Kidney glomerular epithelial cell (primary cell): ENCODE data around the gene BOLA3.
A peak's percentile ranks its signal among the peaks of the same experiment; 100 is the strongest.
"Not testable (repeated sequence)": the region's sequence is repeated elsewhere in the genome, so short reads cannot be mapped to it uniquely, and the experiment has no call there.

Experiments
- DNase-seq: peaks from one replicate; lab custom pipeline; 2025; lab: John Stamatoyannopoulos, UW

Gene BOLA3

DNA sequence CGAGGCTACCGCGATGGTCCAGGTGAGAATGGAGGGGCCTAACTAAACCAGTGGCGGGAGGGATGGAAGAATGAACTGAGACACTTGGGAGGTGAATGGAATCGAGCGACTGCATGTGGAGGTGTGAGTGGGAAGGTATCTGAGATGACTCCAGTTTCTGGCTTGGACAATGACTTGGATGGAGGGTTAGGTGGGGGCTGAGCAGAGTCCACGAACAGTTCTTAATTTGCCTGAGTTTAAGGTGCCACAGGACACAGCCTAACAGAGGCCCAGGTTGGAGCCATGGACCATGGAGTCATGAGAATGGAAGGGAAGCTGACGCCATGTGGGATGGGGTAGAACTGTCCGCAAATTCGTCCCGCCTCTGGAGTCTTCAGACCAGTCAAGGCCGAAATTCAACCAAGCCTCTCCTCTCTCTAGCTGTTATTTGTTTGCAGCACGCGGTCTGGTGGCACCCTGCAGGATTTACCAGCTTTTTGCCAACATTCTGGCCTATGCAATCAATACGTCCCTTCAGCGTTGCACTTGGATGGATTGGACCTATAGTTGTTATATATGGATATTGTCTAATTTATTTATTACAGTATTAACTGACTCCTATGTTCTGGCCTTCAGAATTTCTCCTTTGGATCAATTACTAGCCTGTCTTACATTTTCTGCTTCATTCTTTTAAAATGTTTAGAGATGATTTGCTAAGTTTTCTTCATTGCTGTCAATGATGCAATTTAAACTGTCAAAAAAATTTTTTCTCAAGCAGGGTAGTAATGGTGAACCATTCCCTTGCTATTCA, 940 bp upstream of the BOLA3 start:
- no peak for DNase-seq

DNA sequence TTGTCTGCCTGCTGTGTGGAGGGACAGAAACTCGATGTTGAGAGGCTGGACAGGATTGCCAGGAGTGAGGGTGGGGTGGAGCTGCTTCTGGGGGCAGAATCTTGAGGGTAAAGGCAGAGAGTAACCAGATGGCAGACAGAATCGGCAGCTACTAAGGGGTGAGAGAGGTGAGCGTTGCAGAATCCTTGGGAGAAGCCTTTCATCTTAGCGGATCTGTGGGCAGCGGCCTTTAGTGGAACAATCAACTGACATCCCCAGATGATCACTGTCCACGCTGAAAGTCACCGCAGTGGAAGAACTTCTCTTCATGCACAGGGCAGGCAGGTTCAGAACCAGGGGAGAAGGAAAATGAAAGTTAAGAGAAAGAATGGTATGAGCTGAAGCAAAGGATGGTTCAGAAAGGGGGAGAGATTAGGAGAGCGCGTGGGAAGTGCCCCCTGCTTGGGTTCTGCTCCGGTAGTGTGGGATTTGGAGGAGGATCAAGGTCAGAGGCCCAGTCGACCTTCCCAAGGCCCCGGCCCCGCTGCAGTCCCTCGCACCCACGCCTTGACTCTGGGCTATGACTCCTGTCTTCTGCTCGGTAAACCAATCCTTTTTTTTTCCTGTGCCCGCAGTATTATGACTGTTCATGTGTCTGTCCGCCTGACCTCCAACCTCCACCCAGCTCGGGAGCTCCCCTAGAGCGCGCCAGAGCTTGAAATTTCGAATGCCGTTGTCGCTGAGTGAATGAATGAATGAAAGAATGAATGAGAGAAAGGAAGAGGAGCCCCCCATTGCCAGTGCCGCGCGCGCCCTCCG, 584 bp downstream of the BOLA3 start:
- DNase-seq: no peak

DNA sequence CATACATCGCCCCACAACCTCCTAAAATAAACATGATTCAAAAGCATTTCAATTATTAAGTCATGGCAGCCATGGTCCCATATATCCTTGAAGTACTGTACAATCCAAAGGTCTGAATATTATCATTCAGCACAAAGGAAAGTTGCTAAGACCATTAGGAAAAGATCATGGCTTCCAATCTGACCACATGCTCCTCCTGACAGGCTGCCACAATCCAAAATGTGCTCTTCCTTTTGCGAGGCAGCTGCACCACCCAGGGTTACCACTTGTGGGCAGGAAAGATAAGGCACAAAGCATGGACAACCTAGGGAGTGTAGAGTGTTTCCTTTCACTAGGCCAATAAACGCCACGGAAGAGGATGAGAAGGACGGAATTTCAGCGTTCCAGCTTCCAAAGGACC, 5.4 kb downstream of the BOLA3 start:
- no peak for DNase-seq

DNA sequence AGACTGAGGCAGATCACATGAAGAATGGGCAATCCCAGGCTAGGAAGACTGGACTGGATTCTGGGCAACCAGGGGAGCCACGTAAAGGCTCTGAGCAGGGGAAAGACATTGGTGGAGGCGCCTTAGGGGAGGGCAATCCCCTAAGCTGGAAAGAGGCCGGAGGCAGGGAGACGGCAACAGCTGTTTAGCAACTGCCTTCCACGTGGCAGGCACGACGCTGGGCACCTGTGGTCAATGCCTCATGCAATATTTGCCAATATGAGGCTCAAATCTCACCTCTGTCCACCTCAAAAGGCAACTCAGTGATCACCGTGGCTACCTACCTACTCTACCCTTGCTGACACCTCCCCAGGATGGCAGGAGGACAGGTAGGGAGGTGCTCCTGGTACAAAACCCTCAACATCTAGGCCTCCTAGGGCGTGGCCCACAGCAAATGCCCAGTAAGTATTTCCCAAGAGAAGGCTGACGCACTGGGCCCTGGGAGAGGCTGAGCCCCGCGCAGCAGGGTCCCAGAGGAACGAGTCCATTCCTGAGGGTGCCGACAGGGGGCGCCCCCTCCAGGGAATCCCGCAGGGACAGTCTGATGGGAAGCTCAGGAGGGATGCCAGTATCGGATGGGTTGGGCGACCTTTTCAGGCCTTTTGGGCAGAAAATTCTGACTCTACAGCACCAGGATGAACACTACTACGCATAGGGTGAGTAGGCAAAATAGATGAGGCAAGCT, 8.9 kb downstream of the BOLA3 start:
- DNase-seq: no peak

DNA sequence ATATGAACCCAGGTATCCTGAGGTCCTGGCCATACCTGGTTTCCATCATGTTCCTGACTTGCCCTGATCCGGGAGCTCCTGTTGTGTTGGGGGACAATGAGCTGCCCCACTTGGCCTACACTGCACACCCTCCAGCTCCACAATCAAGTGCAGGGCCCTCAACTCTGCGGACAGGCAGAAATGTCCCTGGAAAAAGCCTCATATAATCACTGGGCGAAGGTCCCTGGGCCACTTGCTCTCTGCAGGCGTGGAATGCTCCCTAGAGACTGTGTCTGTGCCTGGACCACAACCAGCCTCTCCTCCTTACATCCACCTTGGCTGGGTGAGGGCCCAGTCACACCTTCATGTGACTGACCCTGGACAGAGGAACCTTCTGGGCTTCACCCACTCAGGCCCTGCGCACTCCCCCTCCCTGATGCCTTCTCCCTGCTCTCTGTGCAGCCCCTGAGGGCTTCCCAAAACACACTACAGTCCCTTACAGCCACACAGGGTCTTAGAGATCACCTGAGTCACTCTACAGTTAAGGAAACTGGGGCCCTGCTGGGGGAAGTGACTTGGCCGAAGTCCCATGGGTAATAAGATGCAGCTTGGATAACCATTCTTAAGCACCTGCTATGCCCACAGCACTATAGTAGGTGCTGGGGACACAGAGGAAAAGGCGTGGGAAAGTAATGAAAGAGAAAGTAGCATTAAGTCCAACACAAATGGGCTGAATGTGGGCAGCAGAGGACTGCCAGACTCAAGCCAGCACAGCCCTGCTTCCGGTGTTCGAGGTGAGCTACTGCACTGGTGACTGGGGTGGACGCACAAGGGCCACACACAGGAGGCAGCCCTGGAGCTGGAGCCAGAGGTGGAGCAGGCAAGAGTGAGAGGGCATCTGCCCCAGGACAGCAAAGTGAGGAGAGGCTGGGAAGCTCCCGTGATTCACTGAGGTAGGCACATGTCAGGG, 9.8 kb downstream of the BOLA3 start:
- no peak for DNase-seq

DNA sequence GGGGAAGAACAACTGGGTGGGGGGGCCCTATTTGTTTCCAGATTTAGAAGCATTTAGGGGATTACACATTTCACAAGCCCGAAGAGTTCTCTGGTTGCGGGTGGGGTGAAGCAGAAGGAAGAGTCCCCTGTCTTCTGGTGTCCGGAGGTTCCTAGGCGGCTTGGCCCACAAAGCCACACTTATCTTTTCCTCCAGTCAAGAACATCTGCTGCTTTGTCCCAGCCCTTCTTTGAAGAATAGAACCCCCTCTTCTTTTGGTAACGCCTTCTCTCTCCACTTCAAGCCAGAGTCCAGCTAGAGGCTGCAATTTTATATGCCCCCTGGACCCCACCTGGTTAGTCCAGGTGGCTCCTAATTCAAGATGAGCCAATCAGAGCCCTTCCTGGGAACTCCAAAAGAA, 15.8 kb downstream of the BOLA3 start:
- DNase-seq: no peak

DNA sequence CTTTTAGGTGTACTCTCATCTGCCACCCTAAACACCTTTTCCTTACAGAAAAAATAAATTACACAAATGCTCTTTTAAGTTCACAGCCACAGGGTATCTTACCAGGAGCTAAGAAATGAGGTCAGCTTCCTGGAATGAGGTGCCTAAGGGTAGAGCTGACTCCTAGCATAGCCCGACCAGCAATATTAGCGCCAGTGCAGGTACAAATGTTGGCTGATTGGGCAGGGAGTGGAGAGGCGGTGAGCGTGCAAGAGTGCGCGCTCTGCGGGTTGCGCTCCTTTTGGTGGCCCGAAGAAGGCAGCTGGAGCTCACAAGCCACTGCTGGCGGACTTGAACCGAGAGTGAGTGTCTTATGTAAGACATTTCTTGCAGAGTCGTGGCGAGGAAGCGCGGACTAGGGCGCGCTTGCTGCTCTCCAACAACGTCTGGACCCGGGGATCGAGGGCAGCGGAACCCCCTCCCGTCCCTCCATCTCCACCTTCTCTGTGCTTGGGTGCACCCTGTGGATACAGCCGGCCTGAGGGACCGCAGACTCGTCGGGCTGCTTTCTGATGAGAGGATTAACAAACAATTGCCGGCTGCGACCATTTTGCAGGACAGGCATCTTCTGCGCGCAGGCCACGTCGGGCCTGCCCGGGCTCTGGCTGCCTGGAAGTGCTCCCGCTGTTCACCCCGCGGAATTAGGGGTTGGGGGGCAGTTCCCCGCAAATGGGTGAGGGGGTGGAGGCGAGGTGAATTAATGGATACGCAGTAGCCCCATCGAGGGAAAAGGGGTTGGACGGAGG, 17.3 kb downstream of the BOLA3 start:
- DNase-seq: no peak

DNA sequence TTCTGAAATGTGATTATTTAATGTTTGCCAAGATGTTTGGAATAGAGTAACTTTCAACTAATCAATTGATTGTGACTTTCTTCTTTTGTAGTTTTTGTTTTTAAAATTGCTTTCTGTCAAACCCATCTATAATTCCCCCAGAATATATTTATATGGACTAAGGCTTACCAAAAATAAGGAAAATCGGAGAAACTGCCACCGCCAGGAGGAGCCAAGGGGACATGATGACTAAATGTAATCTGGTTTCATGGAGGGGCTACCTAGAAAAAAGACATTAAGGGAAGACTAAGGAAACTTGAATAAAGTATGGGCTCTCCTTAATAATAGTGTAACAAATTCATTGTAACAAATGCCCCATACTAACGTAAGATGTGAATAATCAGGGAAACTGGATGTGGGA, 19.5 kb downstream of the BOLA3 start:
- no peak for DNase-seq

DNA sequence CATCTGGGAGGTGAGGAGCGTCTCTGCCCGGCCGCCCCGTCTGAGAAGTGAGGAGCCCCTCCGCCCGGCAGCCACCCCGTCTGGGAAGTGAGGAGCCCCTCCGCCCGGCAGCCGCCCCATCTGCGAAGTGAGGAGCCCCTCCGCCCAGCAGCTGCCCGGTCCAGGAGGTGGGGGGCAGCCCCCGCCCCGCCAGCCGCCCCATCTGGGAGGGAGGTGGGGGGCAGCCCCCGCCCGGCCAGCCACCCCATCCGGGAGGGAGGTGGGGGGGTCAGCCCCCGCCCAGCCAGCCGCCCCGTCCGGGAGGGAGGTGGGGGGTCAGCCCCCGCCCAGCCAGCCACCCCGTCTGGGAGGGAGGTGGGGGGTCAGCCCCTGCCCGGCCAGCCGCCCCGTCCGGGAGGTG, 23.8 kb downstream of the BOLA3 start:
- DNase-seq: not testable (repeated sequence)

DNA sequence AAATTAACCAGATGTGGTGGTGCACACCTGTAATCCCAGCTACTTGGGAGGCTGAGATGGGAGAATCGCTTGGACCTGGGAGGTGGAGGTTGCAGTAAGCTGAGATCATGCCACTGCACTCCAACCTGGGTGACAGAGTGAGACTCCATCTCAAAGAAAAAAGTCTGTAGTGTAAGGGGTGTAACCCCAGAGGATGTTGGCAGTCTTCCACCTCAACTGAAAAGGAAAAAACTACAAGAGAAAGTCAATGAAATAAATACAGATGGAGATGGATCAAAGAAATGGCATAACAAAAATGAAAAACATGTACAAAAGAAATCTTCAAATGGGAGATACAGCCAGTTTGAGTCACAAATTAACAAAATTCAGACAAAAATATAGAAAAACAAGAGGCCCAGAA, 25.9 kb downstream of the BOLA3 start:
- not testable (repeated sequence) for DNase-seq

DNA sequence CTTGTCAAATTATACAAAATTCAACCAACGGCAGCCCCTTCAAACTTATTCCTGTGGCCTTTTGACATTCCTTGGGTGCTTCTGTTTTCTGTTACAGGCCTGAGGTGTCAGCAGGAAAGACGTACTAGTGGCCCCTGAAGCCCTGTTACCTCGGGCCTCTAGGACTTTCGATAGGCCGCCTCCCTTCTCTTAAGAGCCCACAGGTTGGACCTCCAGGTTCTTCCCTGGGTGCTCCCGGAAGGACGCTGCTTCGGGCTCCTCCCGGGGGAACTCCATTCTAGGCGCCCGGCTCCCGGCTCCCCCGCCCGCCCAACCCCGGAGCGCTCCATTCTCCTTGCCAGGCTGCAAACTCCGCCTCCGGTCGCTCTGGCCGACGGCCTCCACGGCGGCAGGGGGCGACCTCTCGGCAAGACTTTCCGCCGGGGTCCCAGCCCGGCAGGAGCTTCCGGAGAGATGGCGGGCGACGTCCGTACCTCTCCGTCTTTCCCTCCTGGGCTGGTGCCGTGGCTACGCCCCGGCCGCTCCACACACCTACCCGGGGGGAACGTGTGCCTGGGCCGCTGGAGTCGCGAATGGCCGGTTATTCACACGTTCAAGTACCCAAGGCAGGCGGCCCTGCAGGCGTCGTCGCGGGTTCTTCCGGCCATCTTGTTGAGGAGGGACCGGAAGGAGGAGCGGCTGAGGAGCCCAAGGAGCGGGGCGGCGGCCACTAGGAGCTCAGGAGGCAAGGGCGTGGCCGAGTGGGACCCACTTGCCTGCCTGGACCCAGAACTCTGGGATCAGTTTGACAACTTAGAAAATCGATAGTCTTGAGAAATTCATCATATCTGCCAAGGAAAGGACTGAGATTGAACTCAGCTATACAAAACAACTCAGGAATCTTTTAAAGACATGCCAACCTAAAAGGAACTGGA, 27.5 kb downstream of the BOLA3 start:
- DNase-seq: peak; percentile 81

DNA sequence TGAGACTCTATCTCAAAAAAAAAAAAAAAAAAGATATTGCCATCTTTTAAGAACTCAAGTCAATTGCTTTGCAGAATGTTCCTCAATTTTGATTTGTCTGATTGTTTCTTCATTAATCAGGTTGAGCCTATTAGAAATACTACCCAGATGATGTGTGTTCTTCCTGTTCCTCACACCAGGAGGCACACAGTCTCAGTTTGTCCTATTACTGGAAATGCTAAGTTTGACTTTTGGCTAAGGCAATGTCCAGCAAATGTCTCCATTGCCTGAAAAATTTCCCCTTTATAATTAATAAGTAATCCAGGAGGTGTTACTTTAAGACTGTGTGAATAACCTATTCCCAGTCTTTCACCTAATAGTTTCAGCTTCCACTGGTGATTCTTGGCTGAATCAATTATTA, 28.4 kb downstream of the BOLA3 start:
- no peak for DNase-seq

DNA sequence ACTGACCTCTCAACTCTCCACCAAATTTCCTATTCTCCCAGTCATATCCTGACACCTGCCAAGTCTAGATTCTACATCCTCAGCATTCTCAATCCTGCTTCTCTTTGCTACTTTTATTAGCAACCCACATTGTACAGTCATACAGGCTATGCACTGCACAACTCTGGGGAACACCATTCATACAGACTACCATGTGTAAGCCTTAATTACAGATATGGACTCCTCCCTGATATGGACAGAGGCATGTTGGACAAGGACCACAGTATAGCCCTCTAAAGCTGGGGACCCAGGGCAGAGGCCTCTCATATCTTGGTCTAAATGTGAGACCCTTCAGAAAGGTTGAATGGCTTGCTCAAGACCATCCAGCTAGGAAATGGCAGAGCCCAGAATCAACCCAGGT, 36.3 kb downstream of the BOLA3 start:
- no peak for DNase-seq

DNA sequence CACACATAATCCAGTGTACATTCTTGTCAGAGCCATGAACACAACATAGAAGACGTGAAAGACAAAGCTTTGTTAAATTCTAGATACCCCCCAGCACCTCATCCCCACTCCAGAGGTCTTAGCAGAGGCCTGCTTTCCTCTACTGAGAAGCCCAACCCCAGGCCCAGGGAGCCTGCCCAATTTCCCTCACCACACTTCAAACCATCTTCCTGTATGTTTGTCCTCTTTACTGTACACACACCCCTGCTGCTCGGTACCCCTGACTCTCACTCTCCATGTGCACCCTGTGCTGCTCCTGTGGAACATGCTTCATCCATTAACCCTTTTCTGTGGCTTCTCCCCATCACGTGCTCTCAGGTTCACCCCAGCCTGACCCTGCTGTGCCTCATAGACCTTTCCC, 37.2 kb downstream of the BOLA3 start:
- DNase-seq: no peak

DNA sequence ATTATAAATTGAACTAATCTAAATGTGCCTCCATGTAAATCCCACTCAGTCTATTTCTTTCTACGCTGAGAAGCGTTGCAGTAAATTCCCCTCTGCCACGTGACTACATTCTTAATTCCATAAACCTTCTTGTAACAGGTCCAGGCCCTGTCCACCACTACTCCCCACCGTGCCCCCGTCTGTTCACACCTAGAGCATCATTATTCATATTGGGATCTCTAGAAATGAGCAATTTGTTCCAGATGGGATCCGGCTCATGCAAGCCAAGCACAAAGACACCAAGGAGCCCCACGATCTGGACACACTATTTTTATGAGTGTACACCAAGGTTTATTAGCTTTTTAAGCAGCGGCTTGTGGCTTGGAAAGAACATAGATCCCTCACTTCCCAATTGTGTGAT, 38.2 kb downstream of the BOLA3 start:
- DNase-seq: no peak

DNA sequence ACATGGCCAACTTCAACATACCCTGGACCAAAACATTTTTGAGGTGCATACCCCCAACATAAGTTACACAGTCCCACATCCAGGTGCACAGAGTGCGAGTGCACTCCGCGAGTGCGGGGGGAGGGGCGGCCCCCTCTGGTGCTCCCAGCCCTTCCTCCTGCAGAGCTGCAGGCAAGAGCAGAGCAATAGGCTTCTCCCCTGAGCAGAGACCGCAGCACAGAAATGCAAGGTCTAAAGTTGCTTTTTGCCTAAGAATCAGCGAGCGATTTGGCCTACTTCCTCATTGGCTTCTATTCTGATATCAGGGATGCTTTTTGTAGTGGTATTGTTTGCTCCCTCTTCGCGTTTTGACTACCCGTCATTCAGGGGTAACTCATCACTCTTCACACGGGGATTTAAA, 40.6 kb downstream of the BOLA3 start:
- no peak for DNase-seq

DNA sequence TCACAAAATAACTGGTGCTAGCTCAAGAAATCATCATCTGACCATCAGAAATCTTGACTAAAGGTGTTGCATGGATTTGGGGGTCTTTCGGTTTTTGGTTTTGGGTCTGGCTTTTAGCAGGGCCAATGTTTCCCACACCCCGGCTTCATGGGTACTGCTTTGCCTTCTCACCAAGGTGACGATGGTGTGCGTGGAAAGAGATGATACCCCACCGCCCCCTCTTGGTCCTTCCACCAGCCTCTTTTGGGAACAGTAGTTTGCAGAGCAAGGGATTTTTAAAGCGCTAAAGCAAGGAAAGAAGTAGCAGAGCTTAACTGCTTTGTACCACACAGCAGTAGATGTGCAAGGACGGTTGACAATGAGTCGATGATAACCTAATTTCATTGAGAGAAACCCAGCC, 42.3 kb downstream of the BOLA3 start:
- DNase-seq: no peak

DNA sequence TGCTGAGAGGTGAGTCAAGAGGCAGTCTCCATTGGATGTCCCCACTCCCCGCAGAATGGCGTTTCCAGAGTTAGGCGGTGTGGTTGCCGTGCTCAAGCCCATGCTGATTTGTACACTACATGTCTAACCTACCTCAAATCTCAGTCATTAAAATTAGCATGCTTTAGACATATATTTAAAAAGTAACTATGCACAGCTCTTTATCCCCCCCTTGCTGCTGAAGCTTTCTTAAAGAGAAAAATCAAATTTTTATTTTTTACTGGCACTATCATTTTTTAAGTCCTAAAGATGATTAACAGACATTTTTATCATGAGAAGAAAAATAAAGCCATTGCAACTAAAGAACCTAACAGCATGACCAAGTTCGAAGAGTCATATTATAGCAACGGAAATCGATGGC, 42.9 kb downstream of the BOLA3 start:
- no peak for DNase-seq

DNA sequence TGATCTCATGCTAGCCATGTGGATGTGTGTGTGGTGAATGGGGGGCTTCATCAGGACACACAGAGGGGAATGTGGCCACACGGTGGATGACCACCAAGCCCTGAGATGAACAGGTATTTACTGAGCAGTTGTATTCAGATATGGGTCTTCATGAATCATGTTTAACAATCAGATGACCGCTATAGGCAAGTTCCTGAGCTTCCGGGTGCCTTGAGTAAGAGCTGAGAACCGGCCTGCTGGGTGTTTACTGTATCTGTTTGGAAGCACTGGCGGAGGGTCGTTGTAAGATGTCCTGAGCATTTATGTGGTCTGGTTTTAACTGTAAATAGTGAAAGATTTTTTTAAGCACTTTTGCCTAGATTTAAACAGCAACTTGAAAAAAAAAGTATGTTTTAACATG, 43.9 kb downstream of the BOLA3 start:
- no peak for DNase-seq

DNA sequence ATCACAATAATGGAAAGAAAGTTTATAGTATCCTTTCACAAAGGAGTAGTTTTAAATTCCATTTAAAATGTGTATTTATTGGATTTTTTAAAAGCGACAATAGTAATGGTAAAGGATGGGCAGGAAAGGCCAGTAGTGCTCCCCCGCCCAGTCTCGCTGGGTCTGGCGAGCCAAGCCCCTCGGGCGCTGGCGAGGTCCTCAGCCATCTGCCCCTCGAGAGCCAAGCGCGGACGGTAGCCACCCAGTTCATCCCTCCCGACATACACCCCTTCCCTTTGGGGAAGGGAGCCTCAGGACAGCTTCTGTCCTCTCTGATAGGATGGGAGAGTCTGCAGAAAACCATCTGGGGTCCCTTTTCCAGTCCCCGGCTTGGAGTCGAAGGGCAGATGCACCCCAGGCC, 45.2 kb downstream of the BOLA3 start:
- no peak for DNase-seq
